HG03460 (cell line): ENCODE results near the gene SLC38A8.

Experiments
- ATAC-seq: cut with Tn5 transposase; IDR thresholded peaks from one replicate; pipeline ENCODE4 v1.9.1; 2021; ENCODE audit not compliant: unreplicated experiment

SLC38A8 gene

GRCh38 chr16:84032458-84033178 lies 10.0 kb downstream of the SLC38A8 start:
- ATAC-seq: no peak

- ATAC-seq: no peak
Measured at GRCh38 chr16:84031556-84031955, 11.0 kb downstream of the SLC38A8 start.

GRCh38 chr16:84029297-84030047 lies 13.1 kb downstream of the SLC38A8 start:
- no peak for ATAC-seq

GRCh38 chr16:84027625-84028024 lies 15.0 kb downstream of the SLC38A8 start:
- ATAC-seq: no peak

GRCh38 chr16:84026606-84027005 lies 16.0 kb downstream of the SLC38A8 start:
- ATAC-seq: no peak

- no peak for ATAC-seq
Measured at GRCh38 chr16:84024854-84025253, 17.7 kb downstream of the SLC38A8 start.

- no peak for ATAC-seq
Measured at GRCh38 chr16:84022644-84023043, 20.0 kb downstream of the SLC38A8 start.

GRCh38 chr16:84021488-84021887 lies 21.1 kb downstream of the SLC38A8 start:
- no peak for ATAC-seq

GRCh38 chr16:84020353-84020752 lies 22.2 kb downstream of the SLC38A8 start:
- ATAC-seq: no peak

GRCh38 chr16:84018710-84019109 lies 23.9 kb downstream of the SLC38A8 start:
- no peak for ATAC-seq

- no peak for ATAC-seq
Measured at GRCh38 chr16:84016477-84016876, 26.1 kb downstream of the SLC38A8 start.

GRCh38 chr16:84015399-84015798 lies 27.2 kb downstream of the SLC38A8 start:
- ATAC-seq: no peak

GRCh38 chr16:84014570-84015327 lies 27.8 kb downstream of the SLC38A8 start:
- ATAC-seq: no peak

- ATAC-seq: peak; percentile 82
Measured at GRCh38 chr16:84013787-84014569, 28.6 kb downstream of the SLC38A8 start.

GRCh38 chr16:84009282-84009681 lies 33.3 kb downstream of the SLC38A8 start:
- no peak for ATAC-seq

- ATAC-seq: no peak
Measured at GRCh38 chr16:84007965-84008364, 34.6 kb downstream of the SLC38A8 start.

- ATAC-seq: no peak
Measured at GRCh38 chr16:84007520-84007919, 35.1 kb downstream of the SLC38A8 start.

- no peak for ATAC-seq
Measured at GRCh38 chr16:84005391-84005790, 37.2 kb downstream of the SLC38A8 start.

GRCh38 chr16:84004442-84004841 lies 38.2 kb downstream of the SLC38A8 start:
- no peak for ATAC-seq

GRCh38 chr16:84003038-84003437 lies 39.6 kb downstream of the SLC38A8 start:
- no peak for ATAC-seq

GRCh38 chr16:84001726-84002125 lies 40.9 kb downstream of the SLC38A8 start:
- no peak for ATAC-seq
